MCF 10A (cell line): Measurements from ENCODE around the gene WNT7A. TPM values are rescaled to one million over a fixed set of nuclear protein-coding genes. Genes with fewer than 3 reads are reported as not detected.

Source experiments
- BruUV-seq: library from RNA; stranded (reverse); fragments of 400-500 nt; replicated peaks from 2 replicates; lab custom pipeline; 2021; lab: Mats Ljungman, UMichigan
- CTCF ChIA-PET: fragments of 300-600 bp; sonication (Branson Sonifier 250); formaldehyde crosslinking; extraction: SDS; loops from one replicate; lab custom pipeline; 2021; ENCODE audit warnings: antibody characterized with exemption, inconsistent platforms; lab: Yijun Ruan, JAX
- POLR2A ChIA-PET: fragments of 300-600, 350-650 bp; sonication (Branson Sonifier 250); formaldehyde crosslinking; extraction: SDS; loops from one replicate; lab custom pipeline; 2020; ENCODE audit warnings: antibody characterized with exemption, inconsistent platforms; lab: Yijun Ruan, JAX
- DNase-seq: peaks from one replicate; pipeline ENCODE4 v3.0.0-alpha.2; 2018; ENCODE audit not compliant: unreplicated experiment
- H3K27ac Mint-ChIP-seq: one replicate; pipeline ENCODE4 v1.8.0; 2022; ENCODE audit warnings: mild to moderate bottlenecking, low read depth, mixed read lengths; ENCODE audit not compliant: unreplicated experiment
- H3K27me3 Mint-ChIP-seq: one replicate; pipeline ENCODE4 v1.8.0; 2022; ENCODE audit warnings: mixed read lengths; ENCODE audit not compliant: insufficient read depth, unreplicated experiment
- H3K36me3 Mint-ChIP-seq: one replicate; pipeline ENCODE4 v1.8.0; 2022; ENCODE audit warnings: mild to moderate bottlenecking, moderate library complexity, mixed read lengths; ENCODE audit not compliant: insufficient read depth, unreplicated experiment
- H3K4me1 Mint-ChIP-seq: one replicate; pipeline ENCODE4 v1.8.0; 2022; ENCODE audit warnings: mixed read lengths; ENCODE audit not compliant: insufficient read depth, unreplicated experiment
- H3K4me3 Mint-ChIP-seq: one replicate; pipeline ENCODE4 v1.8.0; 2022; ENCODE audit warnings: mild to moderate bottlenecking, moderate library complexity, mixed read lengths; ENCODE audit not compliant: unreplicated experiment
- H3K9me3 Mint-ChIP-seq: one replicate; pipeline ENCODE4 v1.8.0; 2022; ENCODE audit warnings: mixed read lengths; ENCODE audit not compliant: unreplicated experiment
- intact Hi-C: fragments of 100-400 bp; cut with micrococcal nuclease; formaldehyde crosslinking; loops from 2 replicates; pipeline ENCODE4 v1.14.1; 2022
- total RNA-seq: library from RNA; stranded (reverse); gene quantifications from 2 replicates; pipeline ENCODE4 v1.2.3, GENCODE V29; 2022
- TF ChIP-seq, protein P1 (sequence below): fragments of 200-600 bp; IDR thresholded peaks from one replicate; pipeline ENCODE4 v1.8.0; 2022; ENCODE audit warnings: antibody characterized with exemption, mild to moderate bottlenecking; ENCODE audit not compliant: unreplicated experiment

WNT7A gene
- total RNA-seq, 1 experiment from 2014 or later, result 0.47 TPM

- peaks cover 27% of the 10 kb centered on the region for H3K27me3 Mint-ChIP-seq
- ChIA-PET CTCF (interaction anchor here (0.6 to 14.2 kb wide), 5 partner anchors 214 to 736 kb away, joined by 3 to 597 read pairs (median 3); no protein-coding TSS in a partner anchor), POLR2A (interaction anchor here (0.7 kb wide), 1 partner anchor 230 kb away, joined by 3 read pairs; no protein-coding TSS in a partner anchor)
- H3K36me3 Mint-ChIP-seq, result no peaks in the 10 kb centered on the region
- DNase-seq, result no peak
- no peak overlapping the region for H3K4me3 Mint-ChIP-seq
- BruUV-seq, result no TSS peak
- TF ChIP-seq, protein P1, sequence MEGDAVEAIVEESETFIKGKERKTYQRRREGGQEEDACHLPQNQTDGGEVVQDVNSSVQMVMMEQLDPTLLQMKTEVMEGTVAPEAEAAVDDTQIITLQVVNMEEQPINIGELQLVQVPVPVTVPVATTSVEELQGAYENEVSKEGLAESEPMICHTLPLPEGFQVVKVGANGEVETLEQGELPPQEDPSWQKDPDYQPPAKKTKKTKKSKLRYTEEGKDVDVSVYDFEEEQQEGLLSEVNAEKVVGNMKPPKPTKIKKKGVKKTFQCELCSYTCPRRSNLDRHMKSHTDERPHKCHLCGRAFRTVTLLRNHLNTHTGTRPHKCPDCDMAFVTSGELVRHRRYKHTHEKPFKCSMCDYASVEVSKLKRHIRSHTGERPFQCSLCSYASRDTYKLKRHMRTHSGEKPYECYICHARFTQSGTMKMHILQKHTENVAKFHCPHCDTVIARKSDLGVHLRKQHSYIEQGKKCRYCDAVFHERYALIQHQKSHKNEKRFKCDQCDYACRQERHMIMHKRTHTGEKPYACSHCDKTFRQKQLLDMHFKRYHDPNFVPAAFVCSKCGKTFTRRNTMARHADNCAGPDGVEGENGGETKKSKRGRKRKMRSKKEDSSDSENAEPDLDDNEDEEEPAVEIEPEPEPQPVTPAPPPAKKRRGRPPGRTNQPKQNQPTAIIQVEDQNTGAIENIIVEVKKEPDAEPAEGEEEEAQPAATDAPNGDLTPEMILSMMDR, result no peak
- H3K9me3 Mint-ChIP-seq, result no peaks in the 10 kb centered on the region
- peaks cover 9% of the 10 kb centered on the region for H3K4me1 Mint-ChIP-seq
- intact Hi-C loops, result no loop called here
- no peak overlapping the region for H3K27ac Mint-ChIP-seq
Measured at GRCh38 chr3:13887495-13888300, 7.8 kb upstream of the WNT7A start.

DNA sequence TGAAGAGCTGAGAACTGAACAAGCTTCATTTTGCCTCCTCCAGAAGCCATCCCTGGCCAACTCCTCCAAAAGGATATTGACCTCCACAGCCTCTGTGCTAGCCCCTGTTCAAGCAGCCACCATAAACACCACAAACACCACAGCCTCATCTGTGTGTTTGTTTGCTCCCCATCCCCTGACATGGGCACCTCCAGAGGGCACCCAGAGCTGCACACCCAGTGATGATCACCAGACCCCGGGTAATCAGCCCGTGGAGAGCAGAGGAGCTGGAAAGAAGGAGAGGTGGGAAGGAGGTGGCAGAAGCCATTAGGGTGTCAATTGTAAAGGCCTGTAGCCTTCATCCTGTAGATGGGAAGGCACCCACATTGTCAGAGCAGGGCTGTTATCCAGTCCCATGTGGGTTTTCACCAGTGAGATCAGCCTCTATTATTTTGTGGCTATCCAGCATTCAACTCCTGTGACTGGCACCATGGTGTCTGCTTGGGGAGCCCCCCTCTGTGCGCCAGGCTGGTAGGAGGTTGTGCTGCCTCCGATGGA is 6.8 kb upstream of the WNT7A start:
- no peak for DNase-seq
- TF ChIP-seq, protein P1, result no peak
- BruUV-seq, result no TSS peak
- Mint-ChIP-seq H3K4me3 (no peak overlapping the region), H3K9me3 (no peaks in the 10 kb centered on the region), H3K27me3 (peaks cover 34% of the 10 kb centered on the region), H3K27ac (no peak overlapping the region), H3K4me1 (peaks cover 9% of the 10 kb centered on the region), H3K36me3 (no peaks in the 10 kb centered on the region)
- intact Hi-C loops, result no loop called here
- ChIA-PET CTCF (interaction anchor here (0.6 to 14.2 kb wide), 15 partner anchors 8 to 1168 kb away, joined by 3 to 597 read pairs (median 4); no protein-coding TSS in a partner anchor), POLR2A (interaction anchor here (0.7 to 1.8 kb wide), 3 partner anchors 229 to 239 kb away, joined by 3 to 13 read pairs (median 4); no protein-coding TSS in a partner anchor)

DNA sequence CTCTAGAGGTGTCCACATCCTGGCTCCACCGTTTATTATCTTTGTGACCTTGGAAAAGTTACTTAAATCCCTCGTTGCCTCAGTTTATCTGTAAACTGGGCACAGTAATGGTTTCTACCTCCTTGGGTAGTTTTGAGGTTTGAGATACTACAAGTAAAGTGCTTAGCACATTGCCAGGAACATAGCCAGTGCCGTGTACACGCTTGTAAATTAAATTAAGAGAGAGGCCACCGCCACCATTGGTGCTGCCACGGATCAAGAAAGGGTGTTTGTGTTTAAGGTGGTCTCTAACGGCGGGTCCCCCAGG is 5.8 kb upstream of the WNT7A start:
- no peaks in the 10 kb centered on the region for H3K36me3 Mint-ChIP-seq
- intact Hi-C loops, result loop anchor here (1.0 kb wide), 1 partner anchor 227 kb away; no protein-coding TSS in a partner anchor
- no peaks in the 10 kb centered on the region for H3K9me3 Mint-ChIP-seq
- no peak overlapping the region for H3K4me3 Mint-ChIP-seq
- no peak for DNase-seq
- ChIA-PET CTCF (interaction anchor here (0.6 to 14.2 kb wide), 32 partner anchors 9 to 402 kb away, joined by 3 to 597 read pairs (median 4); no protein-coding TSS in a partner anchor), POLR2A (interaction anchor here (0.6 to 1.8 kb wide), 5 partner anchors 20 to 293 kb away, joined by 3 to 13 read pairs (median 4); partner anchors contain the start of genes LSM3 and XPC)
- TF ChIP-seq, protein P1, result no peak
- peaks cover 34% of the 10 kb centered on the region for H3K27me3 Mint-ChIP-seq
- no TSS peak for BruUV-seq
- no peak overlapping the region for H3K27ac Mint-ChIP-seq
- H3K4me1 Mint-ChIP-seq, result peaks cover 7% of the 10 kb centered on the region
